ENCODE results near the gene PPP1CC. TPM values are rescaled to one million over a fixed set of nuclear protein-coding genes. Genes with fewer than 3 reads are reported as not detected.

PPP1CC gene
- total RNA-seq, 3 donors from 2014 or later (not counting 1 experiment from before 2014, with no cell fraction given) = 114 to 121 (median 117) TPM

DNA sequence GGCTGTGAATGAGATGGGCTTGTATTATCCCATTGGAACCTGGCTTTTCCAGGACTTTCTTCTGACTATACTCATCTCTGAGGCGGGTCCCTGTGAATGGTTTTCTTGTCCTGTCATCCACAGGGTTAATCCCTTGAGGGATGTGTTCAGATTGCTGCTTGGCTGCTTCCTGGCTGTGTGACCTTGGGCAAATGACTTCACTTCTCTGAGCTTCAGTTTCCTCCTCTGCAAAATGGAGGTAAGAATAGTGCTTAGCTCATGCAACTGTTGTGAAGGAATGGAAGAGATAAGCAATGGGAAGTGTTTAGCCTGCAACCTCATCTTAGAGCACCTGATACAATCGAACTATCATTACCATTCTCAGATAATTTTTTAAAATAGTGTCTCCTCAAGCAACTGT lies 32.1 kb upstream of the PPP1CC start:
- WGBS (ENCODE audit: insufficient coverage) = 88% methylated on average over 2 of the region's 2 CpGs
- Mint-ChIP-seq H3K4me3 (no peak overlapping the region), H3K4me1 (peaks cover 0 to 6% of the 10 kb centered on the region in 2 donors), H3K27me3 (ENCODE audit: low read depth in 2 of 2) (peaks cover 5 to 6% of the 10 kb centered on the region in 2 donors), H3K9me3 (no peaks in the 10 kb centered on the region), H3K36me3 (no peaks in the 10 kb centered on the region), H3K27ac (no peak overlapping the region)
- DNase-seq (no peak), ATAC-seq (no peak)
- H3K36me3 ChIP-seq (ENCODE audit: control insufficient read depth, insufficient read depth, low read length) = no peaks in the 10 kb centered on the region
- intact Hi-C loops (cut with micrococcal nuclease) = no loop called here
- H3K27ac ChIP-seq (ENCODE audit: low read length) = no peak overlapping the region
- no peaks in the 10 kb centered on the region for H3K4me1 ChIP-seq (ENCODE audit: control insufficient read depth, insufficient read depth, low read length)
- no peak overlapping the region for H3K4me3 ChIP-seq (ENCODE audit: low read length)
- H3K27me3 ChIP-seq (ENCODE audit: control insufficient read depth, insufficient read depth, low read length) = no peaks in the 10 kb centered on the region
- H3K9me3 ChIP-seq (ENCODE audit: control insufficient read depth, insufficient read depth, low read length) = no peaks in the 10 kb centered on the region
- TF ChIP-seq, protein P1, sequence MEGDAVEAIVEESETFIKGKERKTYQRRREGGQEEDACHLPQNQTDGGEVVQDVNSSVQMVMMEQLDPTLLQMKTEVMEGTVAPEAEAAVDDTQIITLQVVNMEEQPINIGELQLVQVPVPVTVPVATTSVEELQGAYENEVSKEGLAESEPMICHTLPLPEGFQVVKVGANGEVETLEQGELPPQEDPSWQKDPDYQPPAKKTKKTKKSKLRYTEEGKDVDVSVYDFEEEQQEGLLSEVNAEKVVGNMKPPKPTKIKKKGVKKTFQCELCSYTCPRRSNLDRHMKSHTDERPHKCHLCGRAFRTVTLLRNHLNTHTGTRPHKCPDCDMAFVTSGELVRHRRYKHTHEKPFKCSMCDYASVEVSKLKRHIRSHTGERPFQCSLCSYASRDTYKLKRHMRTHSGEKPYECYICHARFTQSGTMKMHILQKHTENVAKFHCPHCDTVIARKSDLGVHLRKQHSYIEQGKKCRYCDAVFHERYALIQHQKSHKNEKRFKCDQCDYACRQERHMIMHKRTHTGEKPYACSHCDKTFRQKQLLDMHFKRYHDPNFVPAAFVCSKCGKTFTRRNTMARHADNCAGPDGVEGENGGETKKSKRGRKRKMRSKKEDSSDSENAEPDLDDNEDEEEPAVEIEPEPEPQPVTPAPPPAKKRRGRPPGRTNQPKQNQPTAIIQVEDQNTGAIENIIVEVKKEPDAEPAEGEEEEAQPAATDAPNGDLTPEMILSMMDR (IDR thresholded peaks at IDR 0.05) = no peak

- TF ChIP-seq, protein P1 (IDR thresholded peaks at IDR 0.05) = no peak
- 95% methylated on average over 5 of the region's 5 CpGs for WGBS (ENCODE audit: insufficient coverage)
- H3K36me3 Mint-ChIP-seq = no peaks in the 10 kb centered on the region
- ATAC-seq = no peak
- DNase-seq = no peak
- Histone ChIP-seq H3K4me1 (ENCODE audit: control insufficient read depth, insufficient read depth, low read length) (no peaks in the 10 kb centered on the region), H3K9me3 (ENCODE audit: control insufficient read depth, insufficient read depth, low read length) (no peaks in the 10 kb centered on the region), H3K27ac (ENCODE audit: low read length) (no peak overlapping the region), H3K27me3 (ENCODE audit: control insufficient read depth, insufficient read depth, low read length) (no peaks in the 10 kb centered on the region), H3K4me3 (ENCODE audit: low read length) (no peak overlapping the region), H3K36me3 (ENCODE audit: control insufficient read depth, insufficient read depth, low read length) (no peaks in the 10 kb centered on the region)
- H3K27ac Mint-ChIP-seq = no peak overlapping the region
- H3K4me3 Mint-ChIP-seq = no peak overlapping the region
- H3K9me3 Mint-ChIP-seq = no peaks in the 10 kb centered on the region
- H3K4me1 Mint-ChIP-seq = no peaks in the 10 kb centered on the region
- intact Hi-C loops (cut with micrococcal nuclease) = no loop called here
- peaks cover 0 to 5% of the 10 kb centered on the region in 2 donors for H3K27me3 Mint-ChIP-seq (ENCODE audit: low read depth in 2 of 2)
Measured at GRCh38 chr12:110768960-110769359, 26.3 kb upstream of the PPP1CC start.

GRCh38 chr12:110767863-110768262 lies 25.2 kb upstream of the PPP1CC start:
- Mint-ChIP-seq H3K9me3 (no peaks in the 10 kb centered on the region), H3K27ac (no peak overlapping the region), H3K4me1 (peaks cover 0 to 3% of the 10 kb centered on the region in 2 donors), H3K4me3 (no peak overlapping the region), H3K36me3 (no peaks in the 10 kb centered on the region), H3K27me3 (ENCODE audit: low read depth in 2 of 2) (peaks cover 0 to 5% of the 10 kb centered on the region in 2 donors)
- WGBS (ENCODE audit: insufficient coverage) = 92% methylated on average over 2 of the region's 3 CpGs
- intact Hi-C loops (cut with micrococcal nuclease) = no loop called here
- H3K27ac ChIP-seq (ENCODE audit: low read length) = no peak overlapping the region
- no peaks in the 10 kb centered on the region for H3K4me1 ChIP-seq (ENCODE audit: control insufficient read depth, insufficient read depth, low read length)
- DNase-seq = no peak
- H3K36me3 ChIP-seq (ENCODE audit: control insufficient read depth, insufficient read depth, low read length) = no peaks in the 10 kb centered on the region
- ATAC-seq = no peak
- TF ChIP-seq, protein P1 (IDR thresholded peaks at IDR 0.05) = no peak
- no peaks in the 10 kb centered on the region for H3K27me3 ChIP-seq (ENCODE audit: control insufficient read depth, insufficient read depth, low read length)
- no peaks in the 10 kb centered on the region for H3K9me3 ChIP-seq (ENCODE audit: control insufficient read depth, insufficient read depth, low read length)
- no peak overlapping the region for H3K4me3 ChIP-seq (ENCODE audit: low read length)

Data from natural killer cell (primary cell).